Measurements from ENCODE around the gene RANBP10.

RANBP10 gene

DNA sequence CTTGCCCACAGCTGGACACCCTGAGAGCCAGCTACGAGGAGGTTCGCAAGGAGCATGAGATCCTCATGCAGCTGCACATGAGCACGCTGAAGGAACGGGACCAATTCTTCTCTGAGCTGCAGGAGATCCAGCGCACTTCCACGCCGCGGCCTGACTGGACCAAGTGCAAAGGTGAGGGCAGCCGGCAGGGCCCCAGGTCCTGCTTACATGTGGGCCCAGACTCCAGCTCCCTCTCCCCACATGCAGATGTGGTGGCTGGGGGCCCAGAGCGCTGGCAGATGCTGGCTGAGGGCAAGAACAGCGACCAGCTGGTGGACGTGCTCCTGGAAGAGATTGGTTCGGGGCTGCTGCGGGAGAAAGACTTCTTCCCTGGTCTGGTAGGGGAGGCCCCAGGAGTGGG lies 19.5 kb upstream of the RANBP10 start:
- DNase-seq, result no peak

GRCh38 chr16:67825119-67825518 lies 18.8 kb upstream of the RANBP10 start:
- no peak for DNase-seq

- DNase-seq, result no peak
These were observed 16.2 kb upstream of the RANBP10 start for GRCh38 chr16:67822511-67822910.

- no peak for DNase-seq
These were observed 14.4 kb upstream of the RANBP10 start for GRCh38 chr16:67820608-67821259.

DNA sequence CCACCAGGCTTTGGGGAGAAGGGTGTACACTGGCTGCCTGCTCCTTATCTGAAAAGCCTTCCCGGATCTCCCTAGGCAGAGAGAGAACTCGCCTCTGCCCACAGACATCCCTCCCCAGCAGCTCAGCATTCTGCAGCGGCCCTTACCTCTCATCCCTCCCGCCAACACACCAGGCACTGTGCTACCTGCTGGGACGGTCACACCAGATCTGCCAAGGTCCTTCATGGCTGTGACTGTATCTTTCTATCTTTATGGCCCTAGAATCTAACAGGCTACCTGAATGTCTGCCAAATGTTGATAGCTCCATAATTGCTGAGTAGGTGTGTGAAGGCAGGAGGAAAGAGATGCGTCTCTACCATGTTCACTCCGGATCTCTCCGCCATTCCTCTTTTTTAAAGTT lies 8.2 kb upstream of the RANBP10 start:
- no peak for DNase-seq

- DNase-seq, result no peak
These were observed 5.5 kb upstream of the RANBP10 start for GRCh38 chr16:67811899-67812298.

DNA sequence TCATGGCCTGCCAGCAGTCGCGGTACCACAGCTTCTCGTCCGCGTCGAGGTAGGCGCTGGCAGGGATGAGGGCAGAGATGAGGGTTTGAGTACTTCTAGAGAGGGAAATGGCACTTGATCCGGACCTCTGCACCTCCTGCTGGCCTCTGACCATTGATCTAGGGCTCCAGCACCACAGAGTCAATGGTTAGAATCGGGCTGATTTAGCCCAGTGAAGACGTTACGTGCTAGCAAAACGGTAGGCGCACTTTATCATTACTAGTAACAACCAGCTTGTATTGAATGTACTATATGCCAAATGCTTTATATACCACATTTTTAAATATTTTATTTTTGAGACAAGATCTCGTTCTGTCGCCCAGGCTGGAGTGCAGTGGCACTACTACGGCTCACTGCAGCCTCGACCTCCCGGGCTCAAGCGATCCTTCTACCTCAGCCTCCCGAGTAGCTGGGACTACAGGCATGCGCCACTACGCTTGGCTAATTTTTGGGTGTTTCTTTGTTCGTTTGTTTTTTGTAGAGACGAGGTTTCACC lies 855 bp upstream of the RANBP10 start:
- no peak for DNase-seq

DNA sequence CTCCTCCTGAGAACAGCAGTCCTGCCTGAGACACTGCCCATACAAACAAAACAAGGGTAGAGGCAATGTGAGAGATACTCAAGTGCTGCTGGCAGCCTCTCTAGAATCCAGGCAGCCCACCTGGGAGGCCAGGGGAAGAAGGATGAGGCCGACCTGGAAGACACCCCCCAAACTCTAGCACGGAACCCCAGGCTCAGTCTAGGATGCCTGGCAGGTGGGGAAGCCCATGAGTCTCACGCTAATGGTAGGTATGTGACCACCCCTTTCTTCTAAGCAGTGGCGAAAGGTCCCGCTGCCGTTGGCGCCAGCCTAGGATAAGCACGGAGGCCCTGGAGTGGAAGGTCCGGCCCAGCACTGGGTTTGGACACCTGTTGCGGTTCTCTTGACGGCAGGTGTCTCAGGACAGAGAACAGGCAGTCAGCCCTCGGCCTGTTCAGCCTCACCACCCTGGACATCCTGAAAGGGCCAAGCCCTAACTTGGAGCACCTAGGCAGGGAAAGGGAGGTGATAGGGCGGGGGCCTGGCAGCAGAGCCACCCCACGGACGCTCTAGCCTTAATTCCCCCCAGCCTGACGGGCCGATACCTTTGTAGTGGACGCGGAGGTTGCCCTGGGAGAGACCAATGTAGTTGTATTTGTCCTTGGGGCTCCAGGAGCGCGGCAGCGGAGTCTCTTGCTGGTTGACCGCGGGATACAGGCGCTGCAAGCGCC lies 487 bp downstream of the RANBP10 start:
- no peak for DNase-seq

DNA sequence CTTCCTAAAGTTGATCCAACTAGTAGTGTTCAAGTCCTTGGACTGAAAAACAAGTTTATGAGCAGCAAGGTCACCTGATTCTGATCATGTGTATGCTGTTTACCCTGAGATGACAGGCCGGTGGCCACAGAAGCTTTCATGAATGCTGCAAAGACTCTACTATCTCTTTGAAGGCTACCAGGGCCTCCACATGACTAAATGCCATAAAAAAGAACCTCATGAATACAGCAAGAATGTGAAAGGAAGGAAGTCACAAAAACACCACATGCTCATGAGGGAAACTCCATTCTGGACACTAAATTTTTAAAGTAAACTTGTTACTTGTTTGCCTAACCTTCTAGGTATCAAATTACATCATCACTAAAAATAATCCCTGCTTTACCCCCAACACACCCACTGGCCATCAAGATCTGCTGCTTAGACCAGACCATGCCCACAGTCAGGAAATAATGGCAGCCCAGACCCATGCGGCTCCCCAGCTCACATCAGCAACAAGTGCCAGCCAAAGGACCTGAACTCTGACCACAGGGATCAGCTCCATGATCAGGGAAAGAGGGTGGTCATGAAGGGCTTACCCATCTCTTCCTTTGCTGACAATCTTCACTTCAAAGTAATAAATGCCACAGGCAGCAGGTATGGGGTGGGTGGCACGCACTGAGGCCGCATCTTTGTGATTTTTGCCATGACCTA lies 1.4 kb downstream of the RANBP10 start:
- DNase-seq, result no peak

GRCh38 chr16:67803894-67804293 lies 2.5 kb downstream of the RANBP10 start:
- peak in 1 of 2 donors; percentile 60 for DNase-seq

DNA sequence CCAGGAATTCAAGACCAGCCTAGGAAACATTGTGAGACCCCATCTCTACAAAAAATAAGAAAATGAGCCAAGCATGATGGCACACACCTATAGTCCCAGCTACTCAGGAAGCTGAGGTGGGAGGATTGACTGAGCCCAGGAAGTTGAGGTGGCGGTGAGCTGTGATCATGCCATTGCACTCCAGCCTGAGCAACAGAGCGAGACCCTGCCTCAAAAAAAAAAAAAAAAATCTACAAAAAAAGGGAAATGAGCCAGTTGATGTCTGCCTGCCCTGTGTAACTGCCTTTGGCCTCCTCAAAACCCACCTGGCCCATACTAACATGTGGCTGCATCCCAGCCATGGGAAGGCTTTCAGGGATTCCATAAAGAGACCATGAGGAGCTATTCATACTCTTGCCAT lies 4.5 kb downstream of the RANBP10 start:
- peak; percentile 49 to 54 for DNase-seq

- DNase-seq, result no peak
These were observed 5.1 kb downstream of the RANBP10 start for GRCh38 chr16:67801241-67801640.

- DNase-seq, result no peak
These were observed 5.9 kb downstream of the RANBP10 start for GRCh38 chr16:67800338-67800926.

DNA sequence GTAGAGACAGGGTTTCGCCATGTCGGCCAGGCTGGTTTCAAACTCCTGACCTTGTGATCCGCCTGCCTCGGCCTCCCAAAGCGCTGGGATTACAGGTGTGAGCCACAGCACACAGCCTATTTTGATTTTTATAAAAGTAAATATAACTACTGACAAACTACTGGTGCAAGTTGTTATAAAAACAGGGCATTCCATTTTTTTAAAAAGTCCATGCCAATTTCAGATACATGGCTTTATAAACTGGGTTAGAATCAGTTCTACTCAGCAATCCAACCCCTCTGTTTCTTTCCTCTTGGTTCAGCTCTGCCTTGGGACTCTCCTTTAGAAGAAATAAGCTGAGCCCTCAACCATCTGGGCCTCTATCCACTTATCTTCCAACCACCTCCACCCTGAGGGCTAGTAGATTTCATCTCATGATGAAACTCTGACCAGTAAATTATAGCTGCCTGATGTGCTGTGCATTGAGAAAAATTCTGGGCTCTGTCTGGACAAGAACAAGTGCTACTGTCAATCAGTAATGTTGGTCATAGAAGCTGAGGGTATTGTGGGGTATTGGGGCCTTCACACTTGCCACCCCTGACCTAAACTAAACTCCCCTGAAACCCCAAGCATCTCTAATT lies 10.2 kb downstream of the RANBP10 start:
- no peak for DNase-seq

- DNase-seq, result no peak
These were observed 16.3 kb downstream of the RANBP10 start for GRCh38 chr16:67790071-67790470.

GRCh38 chr16:67786491-67786890 lies 19.9 kb downstream of the RANBP10 start:
- DNase-seq, result no peak

GRCh38 chr16:67783353-67783725 lies 23.0 kb downstream of the RANBP10 start:
- no peak for DNase-seq

- DNase-seq, result no peak
These were observed 23.6 kb downstream of the RANBP10 start for GRCh38 chr16:67782567-67783352.

DNA sequence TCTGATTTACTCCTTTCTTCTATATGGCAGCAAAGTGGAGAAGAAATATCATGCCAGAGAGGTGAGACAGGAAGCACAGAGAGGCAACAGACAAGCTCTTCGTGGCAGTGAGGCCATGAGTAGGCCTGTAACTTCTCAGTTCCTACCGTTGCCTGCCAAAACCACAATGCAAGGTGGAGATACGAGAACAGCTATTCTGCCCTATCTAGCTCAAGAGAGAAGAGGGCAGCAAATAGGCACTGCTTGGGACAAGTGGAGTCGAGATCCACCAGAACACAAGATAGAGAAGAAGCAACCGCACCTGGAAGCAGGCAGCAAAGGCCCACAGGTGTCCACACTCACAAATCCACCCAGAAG lies 24.8 kb downstream of the RANBP10 start:
- no peak for DNase-seq

DNA sequence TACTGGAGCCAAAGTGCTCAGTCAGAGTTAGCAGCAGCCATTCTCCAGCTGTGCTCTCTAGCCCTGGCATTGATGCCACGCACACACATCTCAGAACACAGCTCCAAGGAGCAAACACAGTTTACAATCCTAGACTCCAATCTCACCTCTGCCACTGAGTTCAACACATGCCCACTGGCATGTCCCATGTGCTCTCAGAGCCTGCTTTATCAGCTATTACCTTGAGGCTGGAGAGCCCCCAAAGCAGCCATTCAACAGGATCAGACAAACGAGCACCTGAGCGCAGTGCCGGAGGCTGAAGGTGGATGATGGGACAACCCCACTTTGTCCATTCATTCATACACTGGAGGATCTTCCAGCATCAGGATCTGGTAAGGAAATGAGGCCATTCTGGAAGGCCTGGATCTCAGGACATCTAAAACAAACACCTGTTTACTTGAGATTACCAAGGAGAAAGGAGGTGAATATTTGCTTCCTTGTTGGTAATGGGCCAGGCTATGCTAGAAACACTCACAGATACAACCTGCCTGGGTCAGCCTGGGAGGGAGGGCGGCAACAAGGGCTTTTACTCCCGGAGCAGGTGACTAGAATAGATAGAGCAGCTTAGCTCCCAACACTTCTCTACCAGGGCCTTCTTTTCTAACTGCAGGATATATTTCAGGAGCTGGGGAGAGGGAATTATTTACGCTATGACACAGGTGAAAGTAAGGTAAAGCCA lies 25.4 kb downstream of the RANBP10 start:
- DNase-seq, result no peak

DNA sequence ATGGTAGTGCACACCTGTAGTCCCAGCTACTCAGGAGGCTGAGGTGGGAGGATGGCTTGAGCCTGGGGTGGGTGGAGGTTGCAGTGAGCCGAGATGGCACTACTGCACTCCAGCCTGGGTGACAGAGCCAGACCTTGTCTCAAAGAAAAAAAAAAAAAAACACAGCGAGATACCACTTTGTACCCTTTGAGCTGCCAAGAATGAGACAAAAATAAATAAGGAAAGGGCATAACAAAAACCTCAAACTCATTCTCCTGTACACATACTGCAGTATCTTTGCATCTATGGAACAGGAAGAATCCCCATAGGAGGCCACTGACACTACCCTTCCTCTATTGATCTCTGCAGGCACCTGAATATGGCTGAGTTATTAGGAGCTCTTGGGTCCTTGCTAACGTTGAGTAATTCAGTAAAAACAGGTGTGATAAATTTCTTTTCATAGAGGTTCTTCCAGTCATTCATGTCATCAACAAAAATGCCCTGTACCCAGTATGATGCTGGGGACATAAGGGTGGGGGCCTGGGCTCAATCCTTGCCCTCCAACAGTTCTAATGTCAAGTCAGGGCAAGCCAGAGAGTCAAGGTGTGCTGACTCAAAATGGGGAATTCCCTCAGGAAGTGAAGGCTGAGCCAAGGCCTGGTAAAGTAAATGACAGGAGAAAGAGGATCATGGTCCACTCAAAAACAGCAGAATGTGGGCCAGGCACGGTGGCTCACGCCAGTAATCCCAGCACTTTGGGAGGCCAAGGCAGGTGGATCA lies 26.9 kb downstream of the RANBP10 start:
- no peak for DNase-seq
